Fibroblast of skin of scalp (primary cell): ENCODE data around the gene SPATA2.
"Not testable (repeated sequence)": the region's sequence is repeated elsewhere in the genome, so short reads cannot be mapped to it uniquely, and the experiment has no call there.

Experiments used
- DNase-seq: peaks from one replicate; pipeline ENCODE4 v3.0.0-alpha.2; 2013

Gene SPATA2

GRCh38 chr20:49882171-49882970, 33.0 kb downstream of the SPATA2 start:
- DNase-seq: no peak

- DNase-seq: no peak
Observed at GRCh38 chr20:49880724-49881445, 34.4 kb downstream of the SPATA2 start.

GRCh38 chr20:49880177-49880576, 35.2 kb downstream of the SPATA2 start:
- peak; percentile 59 for DNase-seq

- no peak for DNase-seq
Observed at GRCh38 chr20:49878977-49879376, 36.4 kb downstream of the SPATA2 start.

DNA sequence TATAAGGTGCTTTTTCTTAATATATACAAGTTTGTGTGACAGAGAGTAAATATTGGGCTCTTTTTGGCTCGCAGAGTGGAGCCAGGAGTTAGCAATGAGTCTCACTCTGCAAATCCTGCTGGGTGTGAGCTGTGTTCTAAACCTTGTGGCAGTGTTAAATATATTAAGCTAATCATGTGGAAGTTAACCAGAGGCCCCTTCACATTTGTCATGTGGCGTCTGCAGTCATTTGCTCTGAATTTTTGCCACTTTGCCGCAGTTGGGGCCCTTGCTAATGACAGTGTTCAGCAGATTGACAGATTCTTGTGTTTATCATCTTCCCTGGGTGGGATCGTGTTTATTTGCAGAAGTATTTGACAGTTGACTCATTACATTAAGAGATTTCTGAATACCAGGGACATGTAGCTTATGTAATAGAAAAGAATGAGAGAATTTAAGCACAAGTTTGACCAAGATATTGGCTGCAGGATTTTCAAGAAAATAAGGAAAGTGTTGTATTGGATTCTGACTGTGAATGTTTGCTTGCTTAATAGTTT, 37.9 kb downstream of the SPATA2 start:
- DNase-seq: peak; percentile 26

DNA sequence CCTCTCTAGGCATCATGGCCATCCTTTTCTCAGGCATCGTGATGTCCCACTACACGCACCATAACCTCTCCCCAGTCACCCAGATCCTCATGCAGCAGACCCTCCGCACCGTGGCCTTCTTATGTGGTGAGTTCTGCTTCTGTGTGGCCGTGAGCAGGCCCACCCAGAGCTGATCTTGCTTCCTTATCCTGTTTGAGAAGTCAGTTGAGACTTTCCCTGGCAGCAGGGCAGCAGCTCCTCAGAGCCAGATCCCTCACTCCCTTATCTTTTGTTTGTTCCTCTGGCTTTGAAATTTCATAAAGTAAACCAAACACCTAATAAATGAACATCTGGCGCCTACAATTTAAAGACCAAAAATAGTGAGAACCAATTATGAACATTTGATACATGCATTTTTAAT, 40.6 kb downstream of the SPATA2 start:
- DNase-seq: no peak

GRCh38 chr20:49872056-49872455, 43.3 kb downstream of the SPATA2 start:
- no peak for DNase-seq

DNA sequence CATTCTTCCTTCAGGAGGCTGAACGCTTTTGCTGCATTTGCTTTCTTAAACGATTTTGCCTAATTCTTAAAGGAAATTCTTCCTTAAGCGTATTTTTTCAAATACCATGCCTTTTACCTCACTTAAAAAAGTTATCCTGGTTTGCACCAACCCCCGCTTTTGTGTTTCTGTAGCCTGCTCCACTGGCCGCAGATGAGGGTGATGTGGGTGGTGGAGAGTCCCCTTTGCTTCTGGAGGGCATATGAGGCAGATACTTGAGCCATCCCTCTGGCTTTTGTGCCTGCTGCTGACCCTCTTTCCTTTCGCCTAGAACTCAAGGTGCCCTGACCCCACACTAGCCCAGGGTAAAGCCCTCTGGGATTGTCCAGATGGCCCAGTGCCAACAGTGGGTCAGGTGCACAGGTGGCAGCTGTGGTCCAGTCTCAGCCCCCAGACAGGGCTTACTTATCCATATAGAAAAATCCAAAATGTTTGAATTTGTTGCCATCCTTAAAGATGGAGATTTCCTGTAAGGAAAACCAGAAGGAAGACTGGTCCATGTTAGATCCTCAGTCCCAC, 43.9 kb downstream of the SPATA2 start:
- no peak for DNase-seq

DNA sequence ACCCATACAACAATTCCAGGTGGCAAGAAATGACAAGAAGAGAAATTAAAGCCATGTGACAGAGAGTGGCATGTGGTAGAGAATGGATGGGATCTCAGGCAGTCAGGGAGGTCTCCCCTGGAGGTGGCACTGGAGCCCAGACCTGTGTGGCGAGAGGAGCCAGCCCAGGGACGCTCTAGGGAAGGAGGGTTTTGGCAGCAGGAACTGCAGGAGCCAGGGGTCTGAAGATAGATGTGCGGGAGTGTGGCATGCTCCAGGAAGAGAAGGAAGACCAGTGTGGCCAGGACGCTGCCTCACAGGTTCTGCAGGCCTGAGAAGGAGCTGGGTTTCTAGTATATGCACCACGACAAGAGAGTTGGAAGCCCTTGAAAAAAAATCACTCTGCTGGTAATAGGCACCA, 45.1 kb downstream of the SPATA2 start:
- DNase-seq: no peak

DNA sequence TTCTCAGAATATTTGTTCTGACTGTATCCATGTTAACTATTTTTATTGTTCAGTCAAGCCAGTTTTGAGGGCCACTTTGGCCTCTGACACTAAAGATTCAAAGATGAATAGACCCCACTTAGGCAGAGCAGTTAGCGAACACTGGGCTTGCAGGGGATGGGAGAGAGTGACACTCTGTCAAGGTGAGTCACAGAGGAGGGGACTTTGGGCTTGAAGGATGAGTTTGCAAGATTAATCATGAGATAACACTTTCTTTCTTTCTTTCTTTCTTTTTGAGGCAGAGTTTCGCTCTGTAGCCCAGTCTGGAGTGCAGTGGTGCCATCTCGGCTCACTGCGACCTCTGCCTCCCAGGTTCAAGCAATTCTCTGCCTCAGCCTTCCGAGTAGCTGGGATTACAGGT, 46.4 kb downstream of the SPATA2 start:
- no peak for DNase-seq

DNA sequence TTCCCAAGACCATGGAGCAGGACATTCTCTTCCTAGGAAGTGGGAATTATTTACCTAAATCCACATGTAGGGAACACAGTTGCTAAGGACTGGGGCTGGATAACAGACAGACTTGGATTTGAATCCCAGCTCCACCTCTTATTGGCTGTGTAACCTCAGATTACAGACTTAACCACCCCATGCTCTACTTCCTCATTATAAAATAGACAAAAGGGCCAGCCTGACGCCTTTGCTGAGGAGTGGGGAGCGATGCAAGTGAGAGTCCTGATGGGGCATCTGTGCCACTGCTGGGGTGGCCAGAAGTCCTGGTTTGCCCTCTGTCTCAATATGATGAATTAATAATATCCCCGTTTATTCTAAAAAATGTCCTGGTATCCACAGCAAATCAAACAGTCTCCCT, 46.8 kb downstream of the SPATA2 start:
- no peak for DNase-seq

DNA sequence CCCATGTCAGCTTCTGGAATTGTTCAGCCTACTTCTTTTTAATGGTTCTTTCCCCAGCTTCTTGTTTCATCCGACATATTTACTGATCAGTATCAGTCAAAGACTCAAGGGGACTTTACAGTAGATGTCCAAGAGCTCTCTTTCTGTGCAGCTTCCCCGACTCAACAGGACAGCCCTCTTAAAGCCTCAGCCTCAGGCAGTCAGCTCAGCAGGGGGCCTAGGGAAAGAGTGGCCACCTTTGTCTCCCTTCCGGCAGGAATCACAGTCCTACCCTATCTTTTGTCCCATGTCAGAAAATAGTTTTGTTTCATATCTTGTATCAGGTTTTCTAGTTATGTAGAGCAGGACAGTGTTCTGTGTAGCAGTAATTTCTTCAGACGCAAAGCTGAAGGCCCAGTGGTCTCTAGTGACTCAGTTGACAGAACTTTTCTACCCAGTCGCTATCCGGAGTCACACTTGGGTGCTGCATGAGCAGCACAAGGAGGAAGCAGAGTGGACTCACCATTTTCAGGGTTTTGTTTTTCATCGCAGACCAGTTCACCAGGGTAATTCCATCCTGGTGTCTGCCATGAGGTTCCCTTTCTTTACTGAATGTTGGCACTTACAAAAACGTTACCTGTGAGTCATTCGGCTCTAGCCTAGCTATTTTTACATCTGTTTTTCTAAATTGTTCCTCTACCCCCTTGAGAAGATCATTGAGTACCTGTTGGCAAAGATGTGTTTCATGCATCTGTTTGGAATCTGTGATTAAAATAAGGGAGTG, 47.7 kb downstream of the SPATA2 start:
- DNase-seq: no peak

DNA sequence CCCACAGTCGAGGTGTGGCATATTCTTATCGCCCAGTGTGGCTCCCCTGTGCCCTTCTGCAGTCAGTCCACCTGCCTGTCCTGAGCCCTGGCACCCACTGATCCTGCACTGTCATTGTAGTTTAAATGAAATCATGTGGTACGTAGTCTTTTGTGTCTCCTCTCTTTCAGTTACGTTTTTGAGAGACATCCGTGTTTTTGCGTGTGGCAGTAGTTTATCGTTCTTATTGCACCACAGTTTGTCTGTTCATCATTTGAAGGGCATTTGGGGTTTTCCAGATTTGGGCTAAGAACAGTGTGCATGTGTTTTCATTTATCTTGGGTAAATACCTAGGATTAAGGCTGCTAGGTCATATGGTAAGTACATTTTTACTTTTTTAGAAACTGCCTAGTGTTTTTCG, 49.3 kb downstream of the SPATA2 start:
- peak; percentile 89 for DNase-seq

GRCh38 chr20:49865559-49865958, 49.8 kb downstream of the SPATA2 start:
- peak; percentile 25 for DNase-seq

- DNase-seq: no peak
Observed at GRCh38 chr20:49863666-49864065, 51.7 kb downstream of the SPATA2 start.

- DNase-seq: no peak
Observed at GRCh38 chr20:49862607-49863200, 52.6 kb downstream of the SPATA2 start.

GRCh38 chr20:49861232-49861631, 54.1 kb downstream of the SPATA2 start:
- not testable (repeated sequence) for DNase-seq

- DNase-seq: no peak
Observed at GRCh38 chr20:49859807-49860206, 55.5 kb downstream of the SPATA2 start.

DNA sequence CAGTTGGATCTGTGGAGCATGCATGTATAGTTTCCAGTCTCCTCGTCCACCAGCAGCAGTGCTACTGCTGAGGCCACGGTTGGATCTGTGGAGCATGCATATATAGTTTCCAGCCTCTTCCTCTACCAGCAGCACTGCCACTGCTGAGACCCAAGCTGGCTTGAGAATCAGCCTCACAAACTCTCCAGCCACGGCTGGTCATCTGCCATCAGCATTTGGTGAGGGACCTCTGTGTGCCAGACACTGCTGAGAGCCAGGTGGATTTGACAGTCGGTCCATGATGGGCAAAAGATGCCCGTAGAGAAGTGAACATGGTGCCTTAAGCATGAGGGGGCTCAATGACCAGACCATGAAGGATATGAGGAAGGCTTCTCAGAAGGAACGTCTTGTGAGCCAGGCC, 56.3 kb downstream of the SPATA2 start:
- no peak for DNase-seq

DNA sequence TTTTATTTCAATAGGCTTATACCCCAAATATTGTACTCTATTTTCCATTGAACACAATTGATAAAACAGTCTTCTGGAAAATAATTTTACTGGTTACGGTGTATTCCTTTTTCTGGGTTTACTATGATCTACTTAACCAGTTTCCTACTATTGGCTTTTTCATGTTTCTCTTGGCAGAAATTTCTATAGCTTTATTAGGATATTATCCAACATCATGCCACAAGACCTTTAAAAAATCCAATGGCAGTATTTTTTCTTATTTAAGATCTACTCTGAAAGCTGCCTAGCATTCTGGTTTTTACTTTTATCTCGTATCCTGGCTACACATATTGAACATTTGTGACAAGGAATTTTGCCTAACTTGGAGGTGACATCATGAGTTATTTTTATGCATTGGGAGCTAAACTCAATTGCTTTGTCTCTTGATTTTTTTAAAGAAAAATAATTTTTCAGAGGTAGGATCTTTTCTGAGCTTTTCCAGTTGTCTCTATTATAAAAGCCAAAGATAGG, 57.2 kb downstream of the SPATA2 start:
- no peak for DNase-seq

GRCh38 chr20:49856904-49857303, 58.4 kb downstream of the SPATA2 start:
- DNase-seq: no peak
